Neural cell (in vitro differentiated cells): ENCODE measurements around the gene ABHD17B.

Source experiments
- EP300 ChIP-seq: fragments of 450-650 bp; conservative IDR thresholded peaks from 2 replicates; pipeline ENCODE4 v1.6.1; 2014; ENCODE audit warnings: antibody characterized with exemption, mild to moderate bottlenecking, moderate library complexity; ENCODE audit not compliant: poor library complexity, severe bottlenecking
- EZH2 ChIP-seq: fragments of 200-600, 300-800 bp; shearing (Covaris generic), sonication (generic); IDR thresholded peaks from 2 replicates; pipeline ENCODE4 v1.6.1; 2014; ENCODE audit warnings: antibody characterized with exemption, low read length, borderline replicate concordance, mild to moderate bottlenecking; ENCODE audit not compliant: insufficient read depth, poor library complexity, severe bottlenecking
- POLR2AphosphoS5 ChIP-seq: IDR thresholded peaks from 2 replicates; pipeline ENCODE4 v1.6.1; 2012
- TF ChIP-seq, protein P1 (sequence below): fragments of 450-650 bp; IDR thresholded peaks from 2 replicates; pipeline ENCODE4 v1.5.1; 2014; ENCODE audit warnings: antibody characterized with exemption, mild to moderate bottlenecking, moderate library complexity; ENCODE audit not compliant: poor library complexity, severe bottlenecking

DNA sequence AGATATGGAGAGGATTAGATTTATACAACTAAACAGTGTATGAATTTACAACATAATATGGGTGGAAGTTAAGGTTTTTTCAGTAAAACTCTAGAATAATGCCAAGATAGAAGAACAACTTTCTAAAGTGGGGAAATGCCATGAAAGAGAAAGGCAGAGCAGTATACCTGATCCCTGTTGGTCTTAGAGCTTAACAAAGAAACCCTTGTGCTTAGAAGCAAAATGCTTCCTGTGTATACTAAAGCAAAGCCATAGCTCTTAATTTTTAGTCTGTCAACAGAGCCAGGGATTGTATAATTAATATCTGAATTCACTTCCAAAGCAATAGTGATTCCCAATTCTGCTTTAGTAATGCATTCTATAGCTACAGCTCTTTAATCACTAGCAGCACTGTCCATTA, 14.8 kb upstream of the ABHD17B start:
- TF ChIP-seq, protein P1, sequence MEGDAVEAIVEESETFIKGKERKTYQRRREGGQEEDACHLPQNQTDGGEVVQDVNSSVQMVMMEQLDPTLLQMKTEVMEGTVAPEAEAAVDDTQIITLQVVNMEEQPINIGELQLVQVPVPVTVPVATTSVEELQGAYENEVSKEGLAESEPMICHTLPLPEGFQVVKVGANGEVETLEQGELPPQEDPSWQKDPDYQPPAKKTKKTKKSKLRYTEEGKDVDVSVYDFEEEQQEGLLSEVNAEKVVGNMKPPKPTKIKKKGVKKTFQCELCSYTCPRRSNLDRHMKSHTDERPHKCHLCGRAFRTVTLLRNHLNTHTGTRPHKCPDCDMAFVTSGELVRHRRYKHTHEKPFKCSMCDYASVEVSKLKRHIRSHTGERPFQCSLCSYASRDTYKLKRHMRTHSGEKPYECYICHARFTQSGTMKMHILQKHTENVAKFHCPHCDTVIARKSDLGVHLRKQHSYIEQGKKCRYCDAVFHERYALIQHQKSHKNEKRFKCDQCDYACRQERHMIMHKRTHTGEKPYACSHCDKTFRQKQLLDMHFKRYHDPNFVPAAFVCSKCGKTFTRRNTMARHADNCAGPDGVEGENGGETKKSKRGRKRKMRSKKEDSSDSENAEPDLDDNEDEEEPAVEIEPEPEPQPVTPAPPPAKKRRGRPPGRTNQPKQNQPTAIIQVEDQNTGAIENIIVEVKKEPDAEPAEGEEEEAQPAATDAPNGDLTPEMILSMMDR, result no peak
- no peak for TF ChIP-seq POLR2AphosphoS5
- TF ChIP-seq EP300, result no peak
- no peak for TF ChIP-seq EZH2
